Right lobe of liver (tissue), 6 donors: ENCODE measurements around the gene NYAP2. TPM values are rescaled to one million over a fixed set of nuclear protein-coding genes. Genes with fewer than 3 reads are reported as not detected.

ENCODE experiments used
- ATAC-seq, 4 donors: fragments of 200-7000 bp; cut with Tn5 transposase; one replicate each; pipeline ENCODE4 v1.9.1; 2020; ENCODE audit warnings: mild to moderate bottlenecking in 4 of 4, moderate library complexity in 4 of 4
- DNase-seq, 3 donors: peaks; one replicate each; pipeline ENCODE4 v3.0.0-alpha.2; 2020
- H3K27ac ChIP-seq, 3 donors: fragments of 200-600 bp; one replicate each; pipeline ENCODE4 v1.8.0; 2022
- H3K27me3 ChIP-seq, 2 donors: fragments of 200-600 bp; one replicate each; pipeline ENCODE4 v1.8.0; 2022
- H3K36me3 ChIP-seq, 4 donors: fragments of 200-600 bp; sonication (generic) in 1 of 4; one replicate each; pipeline versions ENCODE4 v1.5.1 to v1.8.0; 2017 to 2022; ENCODE audit warnings: control low read depth in 1 of 4
- H3K4me1 ChIP-seq, 4 donors: fragments of 200-600 bp; sonication (generic) in 1 of 4; one replicate each; pipeline versions ENCODE4 v1.5.1 to v1.8.0; 2017 to 2022; ENCODE audit warnings: control low read depth in 1 of 4
- H3K4me3 ChIP-seq, 3 donors: fragments of 200-600 bp; one replicate each; pipeline ENCODE4 v1.8.0; 2022
- H3K9me3 ChIP-seq, 4 donors: fragments of 200-600 bp; sonication (generic) in 1 of 4; one replicate each; pipeline versions ENCODE4 v1.5.1 to v1.8.0; 2017 to 2022; ENCODE audit warnings: control low read depth in 1 of 4
- POLR2A ChIP-seq: fragments of 450-650 bp; IDR thresholded peaks from one replicate; pipeline ENCODE4 v1.6.1; 2017; ENCODE audit warnings: antibody characterized with exemption, mild to moderate bottlenecking
- WGBS: methylation state at CpG from one replicate; pipeline ENCODE4 v1.1.6; 2018; ENCODE audit warnings: low coverage, low lambda C conversion rate; ENCODE audit not compliant: insufficient coverage; ENCODE audit errors: missing lambda C conversion rate; 5-methylcytosine and 5-hydroxymethylcytosine counted together
- intact Hi-C, 2 donors: fragments of 100-400 bp; cut with DNase I; formaldehyde crosslinking; loops; one replicate each; pipeline versions ENCODE4 v1.11.2 to v1.14.1; 2022
- total RNA-seq, 6 experiments: library from RNA; depleted of rRNA in 2 of 6; stranded (reverse); fragments of >200 nt in 2 of 6; fragmentation: NEBNext Ultra II Directional in 3 of 6; extraction: Animal tissue kit (Norgen Biotek cat#: 25700) in 3 of 6; gene quantifications; one replicate each; pipeline versions ENCODE4 v1.1.0 to v1.2.4, GENCODE V29; 2016 to 2023
- TF ChIP-seq, protein P1 (sequence below), 4 donors: fragments of 200-600 bp in 3 of 4; fragments of 450-650 bp in 1 of 4; IDR thresholded peaks; one replicate each; pipeline versions ENCODE4 v1.5.1 to v1.8.0; 2016 to 2022; ENCODE audit warnings: antibody characterized with exemption in 4 of 4, mild to moderate bottlenecking in 2 of 4
- donor health status: DM: no; HTN: yes; CAD: no.
- donor health status: DM: no; HTN: no; CAD: no.
- donor health status: DM: no; HTN: no; CAD: no.
- donor health status: DM: no; HTN: yes; CAD: no.
- donor health status: DM: no; HTN: yes; CAD: no.

NYAP2 gene
- total RNA-seq, 6 experiments from 2014 or later: not detected

DNA sequence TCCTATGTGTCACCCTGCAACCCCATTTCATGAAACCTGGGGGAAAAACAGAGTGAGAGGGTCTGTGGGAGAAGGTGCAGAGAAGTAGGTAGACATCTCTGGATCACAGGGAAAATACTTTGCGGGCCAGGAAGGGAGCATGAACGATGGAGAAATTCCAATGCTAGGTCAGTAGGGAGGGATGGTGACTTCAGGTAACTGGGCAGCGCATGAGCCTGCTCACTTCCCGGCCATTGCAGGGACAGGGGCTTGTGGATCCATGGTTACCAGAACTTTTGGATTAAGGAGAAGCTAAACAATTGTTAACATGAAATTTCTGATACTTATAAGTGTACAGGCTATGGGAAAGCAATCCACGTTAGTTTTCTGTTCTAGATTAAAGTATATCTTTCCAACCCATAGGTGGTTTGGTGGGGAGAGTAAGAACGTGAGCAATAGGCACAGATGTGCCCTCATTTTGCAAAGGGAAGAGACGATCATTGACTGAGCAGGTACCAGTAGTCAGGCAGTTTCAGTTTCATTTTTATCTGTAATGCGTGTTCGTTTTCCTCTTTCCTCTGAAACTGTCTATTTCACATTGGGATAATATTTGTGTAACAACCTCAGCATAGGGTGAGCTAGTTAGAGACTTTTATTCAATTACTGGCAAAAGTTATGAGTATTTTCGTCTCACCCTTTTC, 65.0 kb downstream of the NYAP2 start:
- DNase-seq: no peak
- no peak for TF ChIP-seq POLR2A
- TF ChIP-seq, protein P1, sequence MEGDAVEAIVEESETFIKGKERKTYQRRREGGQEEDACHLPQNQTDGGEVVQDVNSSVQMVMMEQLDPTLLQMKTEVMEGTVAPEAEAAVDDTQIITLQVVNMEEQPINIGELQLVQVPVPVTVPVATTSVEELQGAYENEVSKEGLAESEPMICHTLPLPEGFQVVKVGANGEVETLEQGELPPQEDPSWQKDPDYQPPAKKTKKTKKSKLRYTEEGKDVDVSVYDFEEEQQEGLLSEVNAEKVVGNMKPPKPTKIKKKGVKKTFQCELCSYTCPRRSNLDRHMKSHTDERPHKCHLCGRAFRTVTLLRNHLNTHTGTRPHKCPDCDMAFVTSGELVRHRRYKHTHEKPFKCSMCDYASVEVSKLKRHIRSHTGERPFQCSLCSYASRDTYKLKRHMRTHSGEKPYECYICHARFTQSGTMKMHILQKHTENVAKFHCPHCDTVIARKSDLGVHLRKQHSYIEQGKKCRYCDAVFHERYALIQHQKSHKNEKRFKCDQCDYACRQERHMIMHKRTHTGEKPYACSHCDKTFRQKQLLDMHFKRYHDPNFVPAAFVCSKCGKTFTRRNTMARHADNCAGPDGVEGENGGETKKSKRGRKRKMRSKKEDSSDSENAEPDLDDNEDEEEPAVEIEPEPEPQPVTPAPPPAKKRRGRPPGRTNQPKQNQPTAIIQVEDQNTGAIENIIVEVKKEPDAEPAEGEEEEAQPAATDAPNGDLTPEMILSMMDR (IDR thresholded peaks at IDR 0.05): no peak
- no peak overlapping the region for H3K27ac ChIP-seq
- H3K4me1 ChIP-seq: no peaks in the 10 kb centered on the region
- H3K27me3 ChIP-seq: peaks cover 0 to 14% of the 10 kb centered on the region in 2 donors
- intact Hi-C loops: no loop called here
- no peaks in the 10 kb centered on the region for H3K36me3 ChIP-seq
- peak; percentile 63 to 85 (median 76) for ATAC-seq
- H3K9me3 ChIP-seq: no peaks in the 10 kb centered on the region
- peak overlapping the region in 2 of 3 donors; percentile 5 to 16 for H3K4me3 ChIP-seq
- WGBS: 37% methylated on average over 10 of the region's 10 CpGs

DNA sequence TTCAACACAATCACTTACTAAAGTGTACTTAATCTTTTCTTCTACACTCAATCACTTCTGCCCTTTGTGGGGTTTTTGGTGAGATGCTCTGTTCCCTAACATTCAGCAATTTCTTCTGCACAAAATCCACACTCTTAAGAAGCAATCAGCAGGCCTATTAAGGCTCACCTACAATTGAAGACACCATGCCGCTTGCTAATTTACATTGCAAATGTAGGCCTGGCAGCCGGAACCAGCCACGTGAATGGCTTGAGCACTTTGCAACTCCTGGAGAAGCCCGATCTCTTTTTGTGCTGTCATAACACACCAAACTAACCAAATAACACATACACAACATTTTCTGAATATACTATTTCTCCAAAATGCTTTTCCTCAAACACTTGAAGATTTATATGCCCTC, 66.3 kb downstream of the NYAP2 start:
- WGBS: 95% methylated on average over 4 of the region's 4 CpGs
- Histone ChIP-seq H3K27me3 (peaks cover 0 to 6% of the 10 kb centered on the region in 2 donors), H3K36me3 (no peaks in the 10 kb centered on the region), H3K9me3 (no peaks in the 10 kb centered on the region), H3K4me3 (no peak overlapping the region), H3K4me1 (no peaks in the 10 kb centered on the region), H3K27ac (no peak overlapping the region)
- no peak for TF ChIP-seq POLR2A
- DNase-seq (no peak), ATAC-seq (no peak)
- intact Hi-C loops: no loop called here

DNA sequence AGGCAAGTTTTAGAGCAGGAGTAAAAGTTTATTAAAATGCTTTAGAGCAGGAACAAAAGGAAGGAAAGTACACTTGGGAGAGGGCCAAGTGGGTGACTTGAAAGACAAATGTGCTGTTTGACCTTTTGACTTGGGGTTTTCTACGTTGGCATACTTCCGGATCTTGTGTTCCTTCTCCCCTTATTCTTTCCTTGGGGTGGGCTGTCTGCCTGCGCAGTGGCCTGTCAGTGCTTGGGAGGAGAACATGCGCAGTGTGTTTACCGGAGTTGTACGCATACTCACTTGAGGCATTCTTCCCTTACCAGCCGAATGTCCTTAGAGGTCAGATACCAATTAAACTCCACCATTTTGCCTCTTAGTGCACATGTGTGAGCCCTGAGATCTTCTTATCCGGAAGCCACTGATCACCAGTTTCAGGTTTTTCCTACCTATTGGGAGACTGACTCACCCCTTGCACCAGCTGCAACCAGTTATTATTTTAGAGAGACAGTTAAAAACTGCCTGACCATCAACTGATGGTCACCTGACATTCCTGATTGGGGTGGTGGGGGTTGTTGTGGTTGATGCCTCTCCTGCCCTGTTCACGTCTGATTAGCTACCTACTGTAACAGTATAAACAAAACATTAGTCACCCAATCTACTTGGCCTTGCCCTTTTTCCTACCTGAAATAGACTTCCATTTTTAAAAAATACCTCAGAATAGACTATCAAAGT, 67.5 kb downstream of the NYAP2 start:
- no peaks in the 10 kb centered on the region for H3K36me3 ChIP-seq
- intact Hi-C loops: no loop called here
- H3K4me3 ChIP-seq: no peak overlapping the region
- ATAC-seq: no peak
- no peaks in the 10 kb centered on the region for H3K9me3 ChIP-seq
- H3K27me3 ChIP-seq: peaks cover 0 to 2% of the 10 kb centered on the region in 2 donors
- peaks cover 0 to 6% (median 0%) of the 10 kb centered on the region in 4 donors for H3K4me1 ChIP-seq
- WGBS: 67% methylated on average over 9 of the region's 9 CpGs
- DNase-seq: no peak
- H3K27ac ChIP-seq: no peak overlapping the region
- no peak for TF ChIP-seq POLR2A
- TF ChIP-seq, protein P1 (IDR thresholded peaks at IDR 0.05): no peak

DNA sequence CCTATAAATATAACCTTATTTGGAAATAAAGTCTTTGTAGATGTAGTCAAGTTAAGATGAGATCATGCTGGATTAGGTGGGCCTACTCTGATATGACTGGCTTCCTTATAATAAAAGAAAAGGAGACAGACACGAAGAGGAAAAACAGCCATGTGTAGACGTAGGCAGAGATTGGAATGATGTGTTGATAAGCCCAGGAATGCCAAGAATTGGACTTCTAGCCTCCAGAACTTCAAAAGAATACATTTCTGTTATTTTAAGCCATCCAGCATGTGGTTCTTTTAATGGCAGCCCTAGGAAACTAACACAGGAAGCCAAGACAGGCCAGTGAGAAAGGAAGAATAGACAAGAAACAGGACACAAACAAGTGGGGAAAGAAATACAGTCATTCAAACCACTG, 68.6 kb downstream of the NYAP2 start:
- intact Hi-C loops: no loop called here
- TF ChIP-seq, protein P1 (IDR thresholded peaks at IDR 0.05): no peak
- no peak for TF ChIP-seq POLR2A
- DNase-seq (no peak), ATAC-seq (no peak)
- WGBS: 62% methylated on average over 2 of the region's 2 CpGs
- no peaks in the 10 kb centered on the region for H3K9me3 ChIP-seq
- peaks cover 0 to 6% (median 0%) of the 10 kb centered on the region in 4 donors for H3K4me1 ChIP-seq
- H3K27me3 ChIP-seq: no peaks in the 10 kb centered on the region
- no peak overlapping the region for H3K4me3 ChIP-seq
- no peak overlapping the region for H3K27ac ChIP-seq
- no peaks in the 10 kb centered on the region for H3K36me3 ChIP-seq

DNA sequence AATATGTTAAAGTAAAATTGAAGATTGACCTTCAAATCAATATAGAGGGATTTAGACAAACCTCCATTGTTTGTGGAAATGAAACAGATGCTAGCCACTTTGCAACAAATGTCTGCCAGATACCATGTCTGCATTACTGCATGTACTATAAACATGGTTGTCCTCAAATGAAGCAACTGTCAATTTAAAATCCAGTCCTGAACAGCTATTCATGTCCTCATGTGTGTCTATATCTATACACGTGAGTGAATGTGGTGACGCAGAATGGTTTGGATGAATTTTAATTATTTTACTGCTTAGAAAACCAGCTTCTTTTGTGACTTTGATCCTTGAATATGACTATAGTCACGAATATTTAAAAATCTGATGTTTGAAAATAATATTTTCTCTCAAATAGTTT, 71.5 kb downstream of the NYAP2 start:
- TF ChIP-seq, protein P1 (IDR thresholded peaks at IDR 0.05): no peak
- TF ChIP-seq POLR2A: no peak
- peaks cover 0 to 7% of the 10 kb centered on the region in 2 donors for H3K27me3 ChIP-seq
- peaks cover 0 to 6% (median 0%) of the 10 kb centered on the region in 4 donors for H3K4me1 ChIP-seq
- ATAC-seq (no peak), DNase-seq (no peak)
- H3K4me3 ChIP-seq: no peak overlapping the region
- no peaks in the 10 kb centered on the region for H3K36me3 ChIP-seq
- no peak overlapping the region for H3K27ac ChIP-seq
- 55% methylated on average over 3 of the region's 3 CpGs for WGBS
- intact Hi-C loops: no loop called here
- no peaks in the 10 kb centered on the region for H3K9me3 ChIP-seq
